Endothelial cell of umbilical vein (primary cell): ENCODE data around the gene DCAF12.

Source experiments
- EZH2 ChIP-seq: IDR thresholded peaks from 2 replicates; pipeline ENCODE4 v1.6.1; 2012; ENCODE audit warnings: borderline replicate concordance, low read depth, mild to moderate bottlenecking, moderate library complexity, low read length, inconsistent platforms; ENCODE audit not compliant: severe bottlenecking
- FOS ChIP-seq: IDR thresholded peaks from 2 replicates; pipeline ENCODE4 v1.6.1; 2011; ENCODE audit warnings: mild to moderate bottlenecking, low read length, moderate library complexity, borderline replicate concordance; ENCODE audit not compliant: insufficient read depth
- GATA2 ChIP-seq: IDR thresholded peaks from 2 replicates; pipeline ENCODE4 v1.7.0; 2011; ENCODE audit warnings: low read depth, mild to moderate bottlenecking, moderate library complexity, mixed read lengths, low read length; ENCODE audit not compliant: insufficient read length, insufficient read depth
- JUN ChIP-seq: IDR thresholded peaks from 2 replicates; pipeline ENCODE4 v1.6.1; 2011; ENCODE audit warnings: borderline replicate concordance, low read depth; ENCODE audit not compliant: insufficient read length, insufficient read depth
- MYC ChIP-seq: IDR thresholded peaks from one replicate; pipeline ENCODE4 v1.6.1; 2011; ENCODE audit warnings: mild to moderate bottlenecking, low read depth, low read length
- POLR2A ChIP-seq: IDR thresholded peaks from 2 replicates; pipeline ENCODE4 v1.6.1; 2012; ENCODE audit warnings: low read depth, mild to moderate bottlenecking, control low read depth, low read length
- POLR2AphosphoS5 ChIP-seq: IDR thresholded peaks from 2 replicates; pipeline ENCODE4 v1.6.1; 2012; ENCODE audit warnings: low read depth, mild to moderate bottlenecking, control low read depth, low read length, moderate library complexity; ENCODE audit not compliant: insufficient read depth
- TF ChIP-seq, protein P1 (sequence below), 2 donors: IDR thresholded peaks; 1 replicate in 1 of 2; 2 replicates in 1 of 2; pipeline ENCODE4 v1.5.1; 2011; ENCODE audit warnings: low read length in 2 of 2, mild to moderate bottlenecking in 2 of 2, moderate library complexity in 2 of 2, control low read depth in 1 of 2, inconsistent platforms in 1 of 2, low read depth in 1 of 2; ENCODE audit not compliant: insufficient read depth in 1 of 2; ENCODE audit errors: extremely low read depth in 1 of 2
- TF ChIP-seq, protein P2 (sequence below): IDR thresholded peaks from 2 replicates; pipeline ENCODE4 v1.6.1; 2011; ENCODE audit not compliant: insufficient read depth, insufficient read length

DNA sequence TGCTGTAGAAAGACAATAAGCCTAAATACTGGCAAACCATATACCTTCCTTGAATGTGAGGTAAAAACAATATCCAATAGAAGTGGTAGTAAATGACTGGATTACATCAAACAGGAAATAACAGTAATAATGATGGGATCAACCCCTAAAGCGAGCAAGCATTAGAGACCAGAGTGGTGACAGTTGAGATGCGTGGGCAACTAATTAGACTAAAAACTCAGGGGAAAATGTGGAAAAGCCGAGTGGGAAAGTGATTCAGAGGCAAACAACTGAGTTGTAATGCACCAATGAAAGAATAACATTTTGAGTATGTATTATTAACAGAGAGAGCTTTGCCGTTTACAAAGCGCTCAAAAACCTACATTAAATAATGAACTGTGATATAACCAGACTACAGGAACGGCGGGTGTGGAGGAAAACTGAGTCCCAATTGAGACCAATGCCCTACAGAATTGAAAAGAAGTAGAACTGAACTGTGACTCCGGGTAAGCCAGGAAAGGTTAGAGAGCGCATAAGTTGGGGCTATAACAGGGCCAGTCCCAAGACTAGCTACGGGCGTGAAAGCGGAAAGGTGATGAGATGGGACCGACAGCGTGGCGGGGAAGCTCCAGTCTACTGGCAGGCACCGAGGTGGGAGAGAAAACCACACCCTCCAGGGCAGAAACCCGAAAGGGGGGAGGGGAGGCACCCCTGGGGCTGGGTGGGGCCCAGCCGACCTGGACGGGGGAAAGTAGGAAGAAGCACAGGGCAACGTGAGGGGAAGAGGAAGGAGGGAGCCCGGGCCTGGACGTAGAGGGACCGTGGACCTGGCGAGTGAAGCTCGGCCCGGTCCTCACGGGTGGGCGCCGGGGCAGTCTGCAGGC is 78.4 kb downstream of the DCAF12 start:
- TF ChIP-seq, protein P1, sequence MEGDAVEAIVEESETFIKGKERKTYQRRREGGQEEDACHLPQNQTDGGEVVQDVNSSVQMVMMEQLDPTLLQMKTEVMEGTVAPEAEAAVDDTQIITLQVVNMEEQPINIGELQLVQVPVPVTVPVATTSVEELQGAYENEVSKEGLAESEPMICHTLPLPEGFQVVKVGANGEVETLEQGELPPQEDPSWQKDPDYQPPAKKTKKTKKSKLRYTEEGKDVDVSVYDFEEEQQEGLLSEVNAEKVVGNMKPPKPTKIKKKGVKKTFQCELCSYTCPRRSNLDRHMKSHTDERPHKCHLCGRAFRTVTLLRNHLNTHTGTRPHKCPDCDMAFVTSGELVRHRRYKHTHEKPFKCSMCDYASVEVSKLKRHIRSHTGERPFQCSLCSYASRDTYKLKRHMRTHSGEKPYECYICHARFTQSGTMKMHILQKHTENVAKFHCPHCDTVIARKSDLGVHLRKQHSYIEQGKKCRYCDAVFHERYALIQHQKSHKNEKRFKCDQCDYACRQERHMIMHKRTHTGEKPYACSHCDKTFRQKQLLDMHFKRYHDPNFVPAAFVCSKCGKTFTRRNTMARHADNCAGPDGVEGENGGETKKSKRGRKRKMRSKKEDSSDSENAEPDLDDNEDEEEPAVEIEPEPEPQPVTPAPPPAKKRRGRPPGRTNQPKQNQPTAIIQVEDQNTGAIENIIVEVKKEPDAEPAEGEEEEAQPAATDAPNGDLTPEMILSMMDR (IDR thresholded peaks at IDR 0.05; ENCODE audit: extremely low read depth in 1 of 2, insufficient read depth in 1 of 2, low read depth in 1 of 2, low read length in 2 of 2), result no peak
- TF ChIP-seq POLR2A (no peak), EZH2 (no peak), GATA2 (no peak), JUN (no peak), POLR2AphosphoS5 (no peak), MYC (no peak), FOS (no peak)
- TF ChIP-seq, protein P2, sequence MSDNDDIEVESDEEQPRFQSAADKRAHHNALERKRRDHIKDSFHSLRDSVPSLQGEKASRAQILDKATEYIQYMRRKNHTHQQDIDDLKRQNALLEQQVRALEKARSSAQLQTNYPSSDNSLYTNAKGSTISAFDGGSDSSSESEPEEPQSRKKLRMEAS, result no peak
